Loucy (cell line): Measurements from ENCODE around the gene ARL10.

Experiments
- H2AFZ ChIP-seq: fragments of 200-600 bp; sonication (generic); 2 replicates; pipeline ENCODE4 v1.6.0; 2016; ENCODE audit warnings: antibody characterized with exemption, mild to moderate bottlenecking, low read length, moderate library complexity
- H3F3A ChIP-seq: fragments of 200-600 bp; 2 replicates; pipeline ENCODE4 v1.6.0; 2016; ENCODE audit warnings: antibody characterized with exemption, low read depth, mild to moderate bottlenecking
- H3K27me3 ChIP-seq: fragments of 200-600 bp; sonication (generic); 2 replicates; pipeline ENCODE4 v1.6.1; 2014; ENCODE audit warnings: low read length, mild to moderate bottlenecking; ENCODE audit not compliant: insufficient read depth, poor library complexity, severe bottlenecking
- H3K36me3 ChIP-seq: fragments of 200-600 bp; sonication (generic); 2 replicates; pipeline ENCODE4 v1.6.1; 2016; ENCODE audit warnings: low read length; ENCODE audit not compliant: insufficient read depth
- H3K4me1 ChIP-seq: fragments of 200-600 bp; sonication (generic); 2 replicates; pipeline ENCODE4 v1.5.1; 2014; ENCODE audit warnings: low read length, mild to moderate bottlenecking; ENCODE audit not compliant: insufficient read depth, poor library complexity, severe bottlenecking
- H3K4me2 ChIP-seq: fragments of 200-600 bp; sonication (generic); 2 replicates; pipeline ENCODE4 v1.6.0; 2014; ENCODE audit warnings: antibody characterized with exemption, low read length, low read depth, mild to moderate bottlenecking; ENCODE audit not compliant: poor library complexity, severe bottlenecking
- H3K4me3 ChIP-seq: fragments of 200-600 bp; sonication (generic); 2 replicates; pipeline ENCODE4 v1.5.1; 2014; ENCODE audit warnings: low read length, mild to moderate bottlenecking, mixed read lengths; ENCODE audit not compliant: poor library complexity, severe bottlenecking
- H3K79me2 ChIP-seq: fragments of 200-600 bp; sonication (generic); 2 replicates; pipeline ENCODE4 v1.6.1; 2014; ENCODE audit warnings: low read length; ENCODE audit not compliant: insufficient read depth
- H3K9ac ChIP-seq: fragments of 200-600 bp; sonication (generic); 2 replicates; pipeline ENCODE4 v1.6.0; 2014; ENCODE audit warnings: mild to moderate bottlenecking, low read depth, low read length, moderate library complexity; ENCODE audit not compliant: poor library complexity, severe bottlenecking
- H3K9me2 ChIP-seq: fragments of 200-600 bp; sonication (generic); replicated peaks from 2 replicates; pipeline ENCODE4 v1.6.1; 2016; ENCODE audit warnings: low read depth, low read length, mixed read lengths
- H3K9me3 ChIP-seq: fragments of 200-600 bp; sonication (generic); 2 replicates; pipeline ENCODE4 v1.6.1; 2014; ENCODE audit warnings: mild to moderate bottlenecking, antibody characterized with exemption, low read length, low read depth; ENCODE audit not compliant: insufficient read depth
- H4K20me1 ChIP-seq: fragments of 200-600 bp; sonication (generic); 2 replicates; pipeline ENCODE4 v1.6.0; 2014; ENCODE audit warnings: antibody characterized with exemption, low read length, mild to moderate bottlenecking; ENCODE audit not compliant: insufficient read depth, poor library complexity, severe bottlenecking
- EZH2phosphoT487 ChIP-seq: fragments of 200-600 bp; IDR thresholded peaks from 2 replicates; pipeline ENCODE4 v1.6.1; 2018; ENCODE audit warnings: antibody characterized with exemption, mild to moderate bottlenecking, moderate library complexity, borderline replicate concordance
- TF ChIP-seq, protein P1 (sequence below): fragments of 200-600 bp; sonication (generic); conservative IDR thresholded peaks from 2 replicates; pipeline ENCODE4 v1.5.1; 2014; ENCODE audit warnings: mild to moderate bottlenecking, antibody characterized with exemption, low read length

Gene ARL10

DNA sequence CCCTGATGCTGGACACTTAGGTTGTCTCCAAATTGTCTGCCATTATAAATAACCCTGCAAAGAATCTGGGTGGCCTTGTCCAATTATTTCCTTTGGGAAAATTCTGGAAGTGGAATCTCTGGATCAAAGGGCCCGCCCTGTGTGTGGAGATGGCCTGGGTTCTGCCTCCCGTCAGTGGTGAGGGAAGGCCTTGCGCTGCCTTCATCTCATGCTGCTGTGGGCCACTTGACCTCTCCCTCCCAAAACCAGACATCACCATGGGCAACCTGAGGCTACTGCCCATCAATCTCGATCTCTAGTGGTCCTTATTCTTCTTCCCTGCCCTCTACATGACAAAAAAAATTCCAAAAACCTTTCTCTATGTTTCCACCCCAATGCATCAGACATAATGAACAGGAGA is 44.5 kb downstream of the ARL10 start:
- TF ChIP-seq, protein P1, sequence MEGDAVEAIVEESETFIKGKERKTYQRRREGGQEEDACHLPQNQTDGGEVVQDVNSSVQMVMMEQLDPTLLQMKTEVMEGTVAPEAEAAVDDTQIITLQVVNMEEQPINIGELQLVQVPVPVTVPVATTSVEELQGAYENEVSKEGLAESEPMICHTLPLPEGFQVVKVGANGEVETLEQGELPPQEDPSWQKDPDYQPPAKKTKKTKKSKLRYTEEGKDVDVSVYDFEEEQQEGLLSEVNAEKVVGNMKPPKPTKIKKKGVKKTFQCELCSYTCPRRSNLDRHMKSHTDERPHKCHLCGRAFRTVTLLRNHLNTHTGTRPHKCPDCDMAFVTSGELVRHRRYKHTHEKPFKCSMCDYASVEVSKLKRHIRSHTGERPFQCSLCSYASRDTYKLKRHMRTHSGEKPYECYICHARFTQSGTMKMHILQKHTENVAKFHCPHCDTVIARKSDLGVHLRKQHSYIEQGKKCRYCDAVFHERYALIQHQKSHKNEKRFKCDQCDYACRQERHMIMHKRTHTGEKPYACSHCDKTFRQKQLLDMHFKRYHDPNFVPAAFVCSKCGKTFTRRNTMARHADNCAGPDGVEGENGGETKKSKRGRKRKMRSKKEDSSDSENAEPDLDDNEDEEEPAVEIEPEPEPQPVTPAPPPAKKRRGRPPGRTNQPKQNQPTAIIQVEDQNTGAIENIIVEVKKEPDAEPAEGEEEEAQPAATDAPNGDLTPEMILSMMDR = no peak
- TF ChIP-seq EZH2phosphoT487 = no peak

DNA sequence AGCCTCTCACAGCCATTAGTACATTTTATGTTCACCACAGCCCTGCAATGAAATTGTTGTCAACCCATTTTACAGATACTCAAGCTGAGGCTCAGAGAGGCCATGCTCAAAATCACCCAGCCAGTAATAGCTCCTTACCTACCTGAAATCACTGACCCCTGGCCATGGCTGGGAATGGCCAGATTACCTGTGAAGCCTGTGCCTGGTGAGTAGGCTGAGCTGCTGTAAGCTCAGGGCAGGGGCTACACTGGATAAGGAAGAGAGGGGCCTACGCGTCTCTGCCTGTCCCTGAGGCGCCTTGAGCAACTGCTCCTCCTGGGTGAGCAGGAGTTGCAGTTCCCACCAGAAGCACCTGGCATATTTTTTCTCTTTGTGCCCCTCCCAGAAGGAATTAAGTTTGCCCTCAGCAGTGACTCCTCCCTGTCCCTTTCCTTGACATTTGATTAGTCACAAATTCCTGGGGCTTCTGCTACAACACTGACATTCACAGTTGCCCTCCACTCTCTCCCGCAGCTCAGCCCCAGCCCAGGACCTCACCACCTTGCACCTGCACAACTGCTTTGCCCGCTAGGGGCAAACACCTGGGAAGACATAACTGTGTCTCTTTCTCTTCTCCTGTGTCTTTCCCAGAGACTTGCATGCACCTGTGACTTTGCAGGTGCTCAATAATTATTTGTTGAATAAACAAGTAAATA is 45.3 kb downstream of the ARL10 start:
- Histone ChIP-seq H3F3A (no peaks in the 10 kb centered on the region), H3K4me2 (no peak overlapping the region), H2AFZ (no peak overlapping the region), H4K20me1 (no peaks in the 10 kb centered on the region), H3K4me3 (no peak overlapping the region), H3K27me3 (no peaks in the 10 kb centered on the region), H3K9me2 (no peaks in the 10 kb centered on the region), H3K9me3 (no peaks in the 10 kb centered on the region), H3K9ac (no peak overlapping the region), H3K4me1 (no peaks in the 10 kb centered on the region), H3K36me3 (no peaks in the 10 kb centered on the region), H3K79me2 (0 out of 2 replicates have a peak, but pooled peaks cover 2% of the 10 kb centered on the region)
- no peak for TF ChIP-seq EZH2phosphoT487
- TF ChIP-seq, protein P1 = no peak

More for the DNA sequence above, 44.5 kb downstream of the ARL10 start:
- Histone ChIP-seq H3K4me2 (no peak overlapping the region), H3K36me3 (no peaks in the 10 kb centered on the region), H3K9me2 (no peaks in the 10 kb centered on the region), H3F3A (no peaks in the 10 kb centered on the region), H3K79me2 (no peaks in the 10 kb centered on the region), H4K20me1 (no peaks in the 10 kb centered on the region), H3K9me3 (no peaks in the 10 kb centered on the region), H3K4me1 (no peaks in the 10 kb centered on the region), H3K9ac (no peak overlapping the region), H3K4me3 (no peak overlapping the region), H2AFZ (no peak overlapping the region), H3K27me3 (no peaks in the 10 kb centered on the region)

DNA sequence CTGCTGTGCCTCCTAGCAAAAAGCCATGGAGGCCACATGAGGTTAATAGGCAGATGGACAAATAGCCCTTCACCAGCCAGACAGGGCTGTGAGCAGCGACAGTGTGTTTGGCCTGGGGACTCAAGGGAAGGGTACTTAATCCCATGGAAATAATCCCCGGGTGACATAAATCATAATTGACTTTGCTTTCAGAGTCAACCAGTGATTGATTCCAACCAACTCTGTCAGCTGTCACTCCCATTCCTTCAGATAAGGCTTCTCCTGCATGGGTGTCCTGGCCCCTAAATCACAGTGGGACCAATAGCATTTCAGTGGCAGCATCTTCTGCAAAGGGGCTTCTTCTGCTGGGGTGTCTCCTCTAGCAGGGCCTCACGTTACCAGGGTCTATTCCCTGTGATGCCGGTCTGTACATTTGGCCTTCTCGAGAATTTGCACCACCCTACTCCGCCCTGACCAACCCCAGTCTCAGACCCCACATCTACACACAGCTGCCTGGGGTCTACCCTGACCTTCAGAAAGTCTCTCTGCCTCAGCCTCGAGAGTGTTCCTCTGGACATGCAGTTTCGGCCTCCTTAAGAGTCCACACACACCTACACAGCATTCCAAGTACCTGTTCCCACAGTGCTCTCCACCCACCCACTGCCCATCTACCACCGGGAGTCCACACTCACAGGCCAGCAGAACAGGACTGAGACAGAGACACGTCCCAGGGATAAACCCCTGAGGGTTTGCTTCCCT is 47.4 kb downstream of the ARL10 start:
- Histone ChIP-seq H3K9me2 (no peaks in the 10 kb centered on the region), H3F3A (no peaks in the 10 kb centered on the region), H4K20me1 (no peaks in the 10 kb centered on the region), H3K4me2 (no peak overlapping the region), H3K36me3 (no peaks in the 10 kb centered on the region), H3K79me2 (0 out of 2 replicates have a peak, but pooled peaks cover 6% of the 10 kb centered on the region), H3K9me3 (no peaks in the 10 kb centered on the region), H3K4me1 (peaks cover 6% of the 10 kb centered on the region), H3K9ac (no peak overlapping the region), H3K27me3 (no peaks in the 10 kb centered on the region), H2AFZ (no peak overlapping the region), H3K4me3 (no peak overlapping the region)
- TF ChIP-seq EZH2phosphoT487 = no peak
- TF ChIP-seq, protein P1 = no peak
